ENCODE measurements around the gene LYZL6. TPM values are rescaled to one million over a fixed set of nuclear protein-coding genes. Genes with fewer than 3 reads are reported as not detected.

LYZL6 gene
- total RNA-seq, 1 experiment from 2014 or later = not detected

DNA sequence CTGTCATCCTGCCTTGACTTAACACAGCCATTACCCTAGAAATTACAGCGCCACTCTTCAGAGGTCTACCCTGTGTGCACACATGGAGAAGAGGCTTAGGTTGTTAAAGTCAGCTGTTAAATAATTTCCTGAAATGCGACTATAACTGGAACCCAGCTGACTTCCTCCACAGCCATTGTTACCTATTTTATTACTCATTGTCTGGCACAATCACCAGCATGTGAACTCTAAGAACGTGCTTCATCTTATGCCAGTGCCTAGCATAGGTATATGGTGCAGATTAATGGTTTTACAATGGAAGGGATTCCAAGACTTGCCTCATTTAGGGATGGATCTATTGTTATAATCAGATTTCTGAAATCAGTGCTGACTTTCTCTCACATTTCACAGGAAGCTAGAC is 24.8 kb downstream of the LYZL6 start:
- no peaks in the 10 kb centered on the region for H3K36me3 ChIP-seq
- no peaks in the 10 kb centered on the region for H3K27me3 ChIP-seq
- no peaks in the 10 kb centered on the region for H3K9me3 ChIP-seq
- no peak for DNase-seq
- no peak overlapping the region for H3K4me3 ChIP-seq

DNA sequence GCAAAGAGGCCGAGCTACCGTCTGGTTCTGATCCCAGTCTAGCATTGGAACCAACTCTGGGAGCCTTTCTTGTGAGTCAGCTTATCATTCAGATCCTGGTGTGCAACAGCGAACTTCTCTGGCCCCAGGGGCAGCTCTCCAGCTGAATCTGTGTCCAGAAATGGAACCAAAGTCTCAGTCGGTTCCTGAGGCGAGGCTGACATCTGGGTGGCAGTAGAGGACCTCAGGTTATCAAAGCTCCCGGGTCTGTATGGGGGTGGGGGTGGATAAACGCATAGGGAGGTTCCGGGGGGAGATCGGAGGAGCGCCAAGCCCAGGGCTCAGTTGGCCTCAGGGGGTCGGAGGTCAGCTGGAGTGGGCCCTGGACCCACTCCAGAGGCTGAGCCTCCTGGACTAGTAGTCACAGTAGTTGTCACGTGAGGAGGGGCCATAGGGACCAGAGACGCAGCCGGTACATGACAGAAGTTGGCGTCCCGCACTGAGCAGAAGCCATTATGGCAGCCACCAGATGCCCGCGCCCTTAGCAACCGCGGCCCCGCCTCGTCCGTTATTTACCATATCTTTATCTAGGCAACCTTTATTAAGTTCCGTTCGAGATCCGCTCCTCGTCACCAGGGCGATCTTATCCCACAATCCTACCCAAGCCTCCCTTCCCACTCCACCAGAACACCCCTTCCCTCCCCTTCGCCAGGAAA is 25.8 kb downstream of the LYZL6 start:
- Histone ChIP-seq H3K9me3 (no peaks in the 10 kb centered on the region), H3K36me3 (no peaks in the 10 kb centered on the region), H3K4me3 (no peak overlapping the region), H3K27me3 (no peaks in the 10 kb centered on the region)
- DNase-seq = no peak

DNA sequence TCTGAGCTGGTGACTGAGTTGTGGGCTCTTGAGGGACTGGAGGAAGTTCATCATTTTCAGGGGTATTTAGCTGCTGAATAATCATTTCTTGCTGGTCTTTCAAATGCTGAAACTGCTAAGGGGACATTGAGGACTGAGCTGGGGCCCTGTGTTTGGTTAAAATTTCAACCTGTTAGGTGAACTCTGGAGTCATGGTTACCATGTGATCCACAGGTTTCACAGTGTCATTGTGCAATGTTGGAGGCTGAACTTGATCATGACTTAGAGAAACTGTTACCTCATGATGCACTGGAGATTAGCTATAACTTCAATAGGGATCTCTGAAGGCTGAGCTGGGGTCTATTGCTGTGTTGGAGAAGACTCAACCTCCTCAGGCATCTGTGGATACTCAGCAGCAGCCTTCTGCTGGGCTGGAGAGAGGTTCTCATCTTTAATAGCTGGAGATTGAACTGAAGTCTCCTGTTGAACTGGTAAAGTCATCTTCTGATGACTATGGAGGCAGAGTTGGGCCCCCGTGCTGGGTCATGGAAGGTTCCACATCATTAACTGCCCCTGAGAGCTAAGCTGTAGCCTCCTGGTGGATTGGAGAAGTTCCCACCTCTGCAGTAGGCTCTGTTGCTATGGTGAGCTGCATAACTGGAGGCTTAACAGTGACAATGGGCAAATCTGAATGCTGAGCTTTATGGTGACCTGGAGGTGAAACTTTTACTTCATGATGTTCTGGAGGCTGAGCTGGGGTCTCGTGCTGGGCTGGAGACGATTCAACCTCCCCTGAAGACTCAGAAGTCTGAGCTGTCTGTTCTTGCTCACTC is 28.2 kb downstream of the LYZL6 start:
- Histone ChIP-seq H3K27me3 (no peaks in the 10 kb centered on the region), H3K4me3 (no peak overlapping the region), H3K36me3 (no peaks in the 10 kb centered on the region), H3K9me3 (no peaks in the 10 kb centered on the region)
- DNase-seq = no peak

DNA sequence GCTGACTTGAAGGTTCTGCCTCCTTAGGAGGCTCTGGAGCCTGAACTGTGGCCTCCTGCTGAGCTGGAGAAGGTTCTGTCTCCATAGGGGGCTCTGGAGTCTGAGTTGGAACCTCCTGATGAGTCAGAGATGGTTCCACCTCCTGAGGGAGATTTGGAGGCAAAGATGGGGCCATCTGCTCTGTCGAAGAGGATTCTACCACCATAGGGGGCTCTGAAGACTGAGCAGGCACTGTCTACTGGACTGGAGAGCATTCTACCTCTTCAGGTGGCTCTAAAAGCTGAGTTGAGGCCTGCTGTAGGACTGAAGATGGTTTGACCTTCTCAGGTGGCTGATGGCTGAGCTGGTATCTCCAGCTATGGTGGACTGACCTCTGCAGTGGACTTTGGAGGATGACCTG is 29.2 kb downstream of the LYZL6 start:
- no peaks in the 10 kb centered on the region for H3K36me3 ChIP-seq
- H3K9me3 ChIP-seq = no peaks in the 10 kb centered on the region
- DNase-seq = no peak
- H3K4me3 ChIP-seq = no peak overlapping the region
- H3K27me3 ChIP-seq = no peaks in the 10 kb centered on the region

DNA sequence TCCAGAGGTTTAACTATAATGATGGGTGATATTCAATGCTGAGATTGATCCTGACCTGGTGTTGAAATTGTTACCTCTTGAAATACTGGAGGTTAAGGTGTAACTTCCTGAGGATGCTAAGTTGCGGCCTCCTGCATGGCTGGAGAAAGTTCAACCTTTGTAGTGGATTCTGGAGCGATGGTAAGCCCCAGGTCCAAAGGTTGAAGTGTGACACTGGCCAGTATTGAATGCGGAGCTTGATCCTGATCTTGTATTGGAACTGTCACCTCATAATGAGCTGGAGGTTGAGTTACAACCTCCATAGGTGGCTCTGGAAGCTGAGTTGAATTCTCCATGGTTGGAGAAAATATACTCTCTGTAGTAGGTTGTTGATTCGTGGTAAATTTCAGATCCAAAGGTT is 29.9 kb downstream of the LYZL6 start:
- Histone ChIP-seq H3K36me3 (no peaks in the 10 kb centered on the region), H3K9me3 (no peaks in the 10 kb centered on the region), H3K4me3 (no peak overlapping the region), H3K27me3 (no peaks in the 10 kb centered on the region)
- DNase-seq = no peak

DNA sequence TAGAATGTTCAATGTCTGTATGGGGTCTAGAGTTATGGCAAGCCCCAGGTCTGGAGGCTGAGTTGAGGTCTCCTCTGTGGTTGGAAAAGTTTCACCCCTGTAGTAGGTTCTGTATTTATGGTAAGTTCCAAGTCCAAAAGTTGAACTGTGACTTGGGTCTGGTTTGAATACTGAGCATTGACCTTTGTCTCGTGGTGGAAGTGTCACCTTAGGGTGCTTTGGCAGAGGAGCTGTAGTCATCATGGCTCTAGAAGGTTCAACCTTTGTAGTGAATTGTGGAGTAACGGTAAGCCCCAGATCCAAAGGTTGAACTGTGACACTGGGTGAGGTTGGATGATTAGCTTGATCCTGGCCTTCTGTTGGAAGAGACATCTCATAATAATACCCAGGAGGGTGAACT is 30.6 kb downstream of the LYZL6 start:
- H3K27me3 ChIP-seq = no peaks in the 10 kb centered on the region
- H3K9me3 ChIP-seq = no peaks in the 10 kb centered on the region
- DNase-seq = no peak
- no peaks in the 10 kb centered on the region for H3K36me3 ChIP-seq
- no peak overlapping the region for H3K4me3 ChIP-seq

DNA sequence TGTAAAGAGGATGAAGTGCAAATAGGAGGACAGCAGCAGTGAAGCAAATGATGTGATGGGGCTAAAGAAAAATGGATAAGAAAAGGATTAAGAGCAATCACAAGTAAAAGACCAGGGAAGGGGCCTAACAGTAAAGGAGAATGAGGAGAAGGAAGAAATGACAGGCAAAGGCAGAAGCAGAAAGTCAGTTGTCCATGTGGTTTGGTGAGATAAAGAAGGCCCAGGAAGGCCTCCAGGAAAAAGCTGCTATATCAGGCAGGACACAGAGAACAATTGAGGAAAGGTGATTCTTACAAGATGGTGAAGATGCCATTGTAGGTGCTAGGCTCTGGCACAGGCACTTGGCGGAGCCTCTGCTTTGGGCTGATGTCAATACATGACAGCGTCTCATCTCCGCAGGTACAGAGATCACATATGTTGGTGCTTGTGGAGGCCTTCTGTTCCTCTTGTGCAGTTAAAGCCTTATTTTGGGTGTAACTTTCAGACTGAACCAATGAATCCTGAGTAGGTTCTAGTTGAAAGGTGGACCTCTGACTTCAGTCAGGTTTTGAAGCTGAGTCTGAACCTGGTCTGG is 31.1 kb downstream of the LYZL6 start:
- Histone ChIP-seq H3K4me3 (no peak overlapping the region), H3K27me3 (no peaks in the 10 kb centered on the region), H3K36me3 (no peaks in the 10 kb centered on the region), H3K9me3 (no peaks in the 10 kb centered on the region)
- DNase-seq = no peak

DNA sequence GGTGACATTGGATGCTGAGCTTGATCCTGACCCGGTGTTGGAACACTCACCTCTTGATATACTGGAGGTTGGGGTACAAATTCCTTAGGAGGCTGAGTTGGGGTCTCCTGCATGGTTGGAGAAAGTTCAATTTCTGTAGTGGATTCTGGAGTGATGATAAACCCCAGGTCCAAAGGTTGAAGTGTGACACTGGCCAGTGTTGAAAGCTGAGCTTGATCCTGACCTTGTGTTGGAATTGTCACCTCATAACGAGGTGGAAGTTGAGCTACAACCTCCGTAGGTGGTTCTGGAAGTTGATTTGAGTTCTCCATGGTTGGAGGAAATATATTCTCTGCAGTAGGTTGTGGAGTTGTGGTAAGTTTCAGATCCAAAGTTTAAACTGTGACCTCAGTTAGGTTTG is 34.1 kb downstream of the LYZL6 start:
- no peaks in the 10 kb centered on the region for H3K27me3 ChIP-seq
- no peak for DNase-seq
- no peaks in the 10 kb centered on the region for H3K36me3 ChIP-seq
- H3K9me3 ChIP-seq = no peaks in the 10 kb centered on the region
- no peak overlapping the region for H3K4me3 ChIP-seq

DNA sequence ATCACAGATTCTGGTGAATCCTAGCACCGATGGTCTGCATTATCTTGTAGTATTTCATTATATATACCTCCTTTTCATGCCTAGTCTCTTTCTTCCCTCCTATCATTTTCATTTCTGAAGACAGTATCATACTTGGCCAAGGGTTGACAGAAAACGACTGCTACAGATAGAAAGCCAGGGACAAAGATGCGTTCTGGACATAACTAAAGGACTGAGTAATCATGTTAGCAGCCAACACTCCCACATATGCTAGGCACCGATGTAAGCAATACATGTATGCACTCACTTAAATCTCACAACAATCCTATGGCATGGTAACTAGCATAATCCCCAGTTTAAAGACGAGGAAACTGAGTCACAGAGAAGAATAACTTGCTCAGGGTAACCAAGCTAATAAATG is 35.8 kb downstream of the LYZL6 start:
- H3K9me3 ChIP-seq = no peaks in the 10 kb centered on the region
- no peak for DNase-seq
- no peaks in the 10 kb centered on the region for H3K36me3 ChIP-seq
- H3K27me3 ChIP-seq = no peaks in the 10 kb centered on the region
- H3K4me3 ChIP-seq = no peak overlapping the region

DNA sequence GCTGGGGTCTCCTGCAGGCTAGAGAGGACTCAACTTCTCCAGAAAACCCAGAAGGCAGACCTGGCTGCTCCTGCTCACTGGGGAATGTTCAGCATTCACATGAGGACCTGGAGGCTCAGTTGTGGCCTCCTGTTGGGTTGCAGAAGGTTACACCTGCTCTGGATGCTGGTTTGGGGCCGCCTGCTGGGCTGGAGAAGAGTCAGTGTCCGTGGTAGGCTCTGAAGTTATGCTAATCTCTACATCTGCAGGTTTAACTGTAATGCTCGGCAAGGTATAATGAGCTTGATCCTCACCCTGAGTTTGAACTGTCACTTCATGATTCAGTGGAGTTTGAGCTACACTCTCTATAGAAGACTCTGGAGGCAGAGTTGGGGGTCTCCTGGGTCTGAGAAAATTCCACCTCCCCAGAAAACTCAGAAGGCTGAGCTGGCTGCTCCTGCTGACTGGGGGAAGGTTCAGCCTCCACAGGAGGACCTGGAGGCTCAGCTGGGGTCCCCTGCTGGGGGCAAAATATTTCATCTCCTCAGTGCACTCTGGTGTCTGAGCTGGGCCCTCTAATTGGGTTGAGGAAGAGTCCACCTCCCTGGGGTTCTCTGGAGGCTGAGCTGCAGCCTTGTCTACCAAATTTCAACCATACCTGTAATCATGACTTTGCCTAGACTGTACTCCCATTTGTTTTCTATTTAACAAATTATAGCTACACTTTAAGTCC is 36.4 kb downstream of the LYZL6 start:
- H3K9me3 ChIP-seq = no peaks in the 10 kb centered on the region
- H3K4me3 ChIP-seq = no peak overlapping the region
- no peak for DNase-seq
- no peaks in the 10 kb centered on the region for H3K27me3 ChIP-seq
- H3K36me3 ChIP-seq = no peaks in the 10 kb centered on the region

DNA sequence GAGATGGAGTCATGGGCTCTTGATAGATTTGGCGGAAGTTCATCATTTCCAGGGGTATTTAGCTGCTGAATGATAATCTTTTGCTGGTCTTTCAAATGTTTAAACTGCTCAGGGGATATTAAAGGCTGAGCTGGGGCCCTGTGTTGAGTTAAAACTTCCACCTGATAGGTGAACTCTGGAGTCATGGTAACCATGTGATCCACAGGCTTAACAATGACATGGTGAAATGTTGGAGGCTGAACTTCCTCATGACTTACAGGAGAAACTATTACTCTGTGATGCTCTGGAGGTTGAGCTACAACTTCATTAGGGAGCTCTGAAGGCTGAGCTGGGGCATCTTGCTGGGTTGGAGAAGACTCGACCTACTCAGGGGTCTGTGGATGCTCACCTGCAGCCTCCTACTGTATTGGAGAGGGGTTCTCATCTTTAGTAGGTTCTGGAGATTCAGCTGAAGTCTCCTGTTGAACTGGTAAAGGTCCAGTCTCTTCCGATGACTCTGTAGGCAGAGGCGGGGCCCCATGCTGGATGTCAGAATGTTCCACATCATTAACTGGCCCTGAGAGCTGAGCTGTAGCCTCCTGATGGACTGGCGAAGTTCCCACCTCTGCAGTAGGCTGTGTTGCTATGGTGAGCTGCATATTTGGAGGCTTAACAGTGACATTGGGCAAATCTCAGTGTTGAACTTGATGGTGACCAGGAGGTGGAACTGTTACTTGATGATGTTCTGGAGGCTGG is 37.2 kb downstream of the LYZL6 start:
- H3K4me3 ChIP-seq = no peak overlapping the region
- no peaks in the 10 kb centered on the region for H3K36me3 ChIP-seq
- H3K27me3 ChIP-seq = no peaks in the 10 kb centered on the region
- no peaks in the 10 kb centered on the region for H3K9me3 ChIP-seq
- no peak for DNase-seq

DNA sequence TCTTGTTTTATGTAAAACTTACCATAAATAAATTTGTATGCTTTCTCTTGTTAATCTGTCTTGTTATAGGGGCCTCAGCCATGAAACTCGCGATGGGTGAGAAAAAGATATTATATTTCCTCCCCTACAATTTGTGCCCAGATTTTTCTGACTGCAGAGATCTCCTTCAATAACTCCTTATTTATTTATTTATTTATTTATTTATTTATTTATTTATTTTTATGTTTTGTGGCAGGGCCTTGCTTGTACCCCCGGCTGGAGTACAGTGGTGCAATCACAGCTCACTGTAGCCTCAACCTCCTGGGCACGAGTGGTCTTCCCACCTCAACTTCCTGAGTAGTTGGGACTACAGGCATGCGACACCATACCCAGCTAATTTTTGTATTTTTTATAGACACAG is 40.1 kb downstream of the LYZL6 start:
- Histone ChIP-seq H3K27me3 (no peaks in the 10 kb centered on the region), H3K9me3 (no peaks in the 10 kb centered on the region), H3K4me3 (no peak overlapping the region), H3K36me3 (no peaks in the 10 kb centered on the region)
- DNase-seq = no peak

DNA sequence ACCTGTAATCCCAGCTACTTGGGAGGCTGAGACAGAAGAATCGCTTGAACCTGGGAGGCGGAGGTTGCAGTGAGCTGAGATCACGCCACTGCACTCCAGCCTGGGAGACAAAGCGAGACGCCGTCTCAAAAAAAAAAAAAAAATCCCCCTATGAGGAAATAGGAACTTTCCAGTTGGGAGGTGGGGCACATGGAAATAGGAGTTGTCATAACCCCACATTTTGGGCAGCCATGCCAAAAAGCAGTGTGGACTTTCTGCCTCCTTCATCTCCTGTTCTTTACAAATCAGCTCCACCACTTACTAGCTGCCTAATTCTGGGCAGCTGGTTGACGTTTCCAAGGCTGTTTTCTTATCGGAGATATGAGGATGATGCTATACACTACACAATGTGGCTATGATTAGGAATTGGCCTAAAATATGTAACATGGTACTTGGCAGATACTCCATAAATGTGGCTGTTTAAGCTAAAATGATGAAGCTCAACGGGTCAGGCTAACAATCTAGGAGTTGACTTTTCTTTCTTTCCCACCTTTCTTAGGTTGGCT is 41.8 kb downstream of the LYZL6 start:
- DNase-seq = no peak
- Histone ChIP-seq H3K27me3 (no peaks in the 10 kb centered on the region), H3K9me3 (no peaks in the 10 kb centered on the region), H3K36me3 (no peaks in the 10 kb centered on the region), H3K4me3 (no peak overlapping the region)

DNA sequence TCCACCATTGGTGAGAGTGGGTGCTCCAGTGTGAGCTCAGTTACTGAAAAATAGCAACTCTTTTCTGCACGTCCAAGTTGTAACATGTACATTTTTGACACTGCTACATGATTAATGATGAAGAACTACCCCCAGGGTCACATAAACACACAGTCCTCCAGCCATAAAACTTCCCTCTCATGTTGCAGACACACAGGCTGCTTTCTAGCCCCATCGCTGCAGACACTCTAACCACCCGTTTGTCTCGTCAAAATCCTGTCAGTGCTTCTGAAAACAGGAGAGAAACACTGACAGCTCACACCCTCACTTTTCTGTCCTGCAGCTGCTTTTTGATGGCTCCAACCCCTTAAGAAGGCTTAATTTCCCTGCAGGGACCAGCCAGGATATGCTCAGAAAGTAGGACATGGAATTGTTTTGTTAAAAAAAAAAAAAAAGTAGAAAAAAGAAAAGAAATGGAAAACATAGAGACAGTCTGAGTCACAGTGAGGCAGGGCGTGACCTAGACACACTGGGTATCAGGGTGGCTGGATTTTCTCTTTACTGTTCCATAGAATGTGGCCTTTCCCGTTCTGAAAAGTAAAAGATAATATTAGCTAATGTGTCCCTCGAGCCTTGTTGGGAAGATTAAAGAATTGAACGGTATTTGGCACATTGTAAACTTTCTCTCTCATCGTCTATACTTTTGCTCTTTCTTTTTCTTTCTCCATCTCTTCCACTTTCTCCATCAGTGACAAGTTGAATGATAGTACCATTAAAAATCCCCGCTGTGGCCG is 42.6 kb downstream of the LYZL6 start:
- Histone ChIP-seq H3K27me3 (no peaks in the 10 kb centered on the region), H3K4me3 (no peak overlapping the region), H3K36me3 (no peaks in the 10 kb centered on the region), H3K9me3 (no peaks in the 10 kb centered on the region)
- DNase-seq = no peak

DNA sequence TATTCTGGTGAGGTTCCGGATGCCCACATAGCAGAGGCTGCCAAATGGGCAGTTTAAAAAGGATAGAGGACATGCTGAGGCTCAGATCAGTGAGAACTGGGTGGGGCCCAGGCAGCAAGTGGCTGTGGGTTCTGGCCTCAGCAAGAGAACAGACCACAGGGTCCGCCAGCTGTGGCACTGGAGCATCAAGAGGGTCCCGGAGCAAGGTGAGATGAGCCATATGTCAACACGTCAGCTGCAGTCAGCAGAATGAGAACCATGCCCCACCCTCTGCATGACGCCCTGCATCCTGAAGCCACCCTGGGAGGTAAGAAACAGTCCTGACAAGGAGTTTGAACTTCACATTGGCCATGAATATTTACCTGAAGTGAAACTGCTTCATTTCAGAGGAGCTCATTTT is 43.2 kb downstream of the LYZL6 start:
- DNase-seq = no peak
- no peaks in the 10 kb centered on the region for H3K27me3 ChIP-seq
- H3K36me3 ChIP-seq = no peaks in the 10 kb centered on the region
- H3K4me3 ChIP-seq = no peak overlapping the region
- H3K9me3 ChIP-seq = no peaks in the 10 kb centered on the region
